GM19395 (cell line): ENCODE data around the gene TEKT3.

Source experiments
- ATAC-seq: cut with Tn5 transposase; IDR thresholded peaks from one replicate; pipeline ENCODE4 v1.9.1; 2021; ENCODE audit warnings: mild to moderate bottlenecking, moderate library complexity; ENCODE audit not compliant: unreplicated experiment

The TEKT3 gene

DNA sequence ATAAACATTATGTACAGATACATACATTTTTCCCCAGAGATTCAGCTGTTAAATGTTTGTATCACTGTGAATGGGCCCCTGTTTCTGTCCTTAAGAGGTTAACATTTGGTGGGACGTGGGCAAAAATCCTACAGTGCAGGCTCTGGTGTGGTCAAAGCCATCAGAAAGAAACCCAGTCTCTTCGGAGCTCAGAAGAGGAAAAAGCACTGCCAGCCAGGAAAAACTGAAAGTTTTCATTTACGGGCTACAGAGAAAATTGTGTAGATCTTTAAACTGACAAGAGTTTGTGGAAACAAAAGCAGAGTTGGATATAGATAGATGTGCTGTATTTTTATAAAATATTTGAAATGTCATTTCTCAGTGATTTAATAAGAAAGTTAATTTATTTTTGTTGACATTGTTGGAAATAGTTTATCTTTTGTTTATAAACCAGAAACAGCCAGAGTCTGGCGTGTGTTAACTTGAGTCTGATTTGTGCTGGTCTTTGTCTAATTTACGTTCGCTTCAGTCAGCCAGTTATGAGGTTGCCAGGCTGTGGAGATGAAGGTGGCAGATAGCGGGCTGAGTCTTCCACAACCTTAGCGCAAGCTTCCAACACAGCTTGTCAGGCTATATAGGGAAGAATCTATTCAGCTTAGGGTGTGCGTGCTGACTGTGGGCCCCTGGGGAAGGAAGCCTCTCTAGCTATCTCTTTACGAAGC lies 9.5 kb upstream of the TEKT3 start:
- ATAC-seq: no peak

GRCh38 chr17:15349119-15349518 lies 7.7 kb upstream of the TEKT3 start:
- no peak for ATAC-seq

DNA sequence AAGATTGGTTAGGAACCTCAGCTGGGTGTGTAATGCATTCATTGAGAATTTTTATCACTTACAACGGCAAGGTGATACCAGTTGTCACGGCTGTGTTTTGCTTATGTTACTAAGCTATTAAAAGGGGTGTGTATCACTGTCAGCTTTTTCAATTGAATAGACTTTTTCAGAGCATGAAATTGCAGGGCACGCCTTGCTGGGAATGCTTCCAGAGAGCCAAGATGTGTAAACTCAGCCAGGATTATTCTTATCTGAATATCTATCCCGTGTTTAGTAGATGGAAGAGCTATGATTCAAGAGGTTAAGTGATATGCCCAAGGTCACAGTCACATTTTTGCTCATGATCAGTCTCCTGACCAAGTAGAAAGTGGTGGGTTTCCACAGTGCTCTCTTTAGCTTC lies 6.6 kb upstream of the TEKT3 start:
- ATAC-seq: no peak

DNA sequence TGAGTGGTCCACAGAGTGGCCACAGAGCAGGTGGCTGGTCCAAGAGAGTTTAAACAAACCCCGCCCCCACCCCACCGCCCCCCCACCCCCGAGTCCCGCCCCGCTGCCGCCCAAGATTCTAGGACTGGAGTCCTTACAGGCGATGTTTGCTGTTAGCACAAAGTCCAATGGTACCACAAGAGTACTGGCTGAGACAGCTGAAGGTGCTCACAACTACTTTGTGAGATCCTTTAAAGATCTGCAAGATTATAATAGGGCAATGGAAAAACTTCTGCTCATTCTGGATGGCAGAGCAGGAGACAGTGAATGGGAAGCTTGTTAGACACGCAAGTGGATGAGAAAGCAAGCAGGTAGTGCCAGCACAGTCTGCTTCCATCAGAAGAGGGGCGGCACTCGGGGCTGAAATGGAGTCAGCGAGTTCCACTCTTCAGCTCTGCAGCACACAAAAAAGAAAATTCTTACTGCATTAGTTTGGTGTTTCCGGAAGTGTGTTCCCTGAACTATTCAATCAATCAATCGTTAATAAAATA lies 4.7 kb upstream of the TEKT3 start:
- no peak for ATAC-seq

DNA sequence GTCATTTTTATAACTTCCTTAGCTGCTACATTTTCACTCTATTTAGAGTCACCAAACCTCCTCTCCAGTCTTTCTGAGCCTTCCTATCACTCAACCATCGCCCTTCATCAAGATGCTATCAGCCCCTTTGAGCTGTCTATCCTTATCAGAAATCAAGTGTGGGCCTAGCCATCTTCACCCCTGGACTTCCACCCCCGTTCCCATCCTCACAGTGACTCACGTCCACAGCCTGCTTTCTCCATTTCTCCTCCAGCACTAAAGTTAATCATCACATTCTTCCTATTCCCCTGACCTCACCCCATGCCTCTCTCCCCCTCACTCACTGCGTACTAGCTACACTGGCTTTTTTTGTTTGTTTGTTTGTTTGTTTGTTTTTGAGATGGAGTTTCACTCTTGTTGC lies 2.4 kb upstream of the TEKT3 start:
- no peak for ATAC-seq

- no peak for ATAC-seq
Observed at GRCh38 chr17:15342460-15342859, 1.1 kb upstream of the TEKT3 start.

GRCh38 chr17:15341966-15342365 lies 569 bp upstream of the TEKT3 start:
- ATAC-seq: no peak

DNA sequence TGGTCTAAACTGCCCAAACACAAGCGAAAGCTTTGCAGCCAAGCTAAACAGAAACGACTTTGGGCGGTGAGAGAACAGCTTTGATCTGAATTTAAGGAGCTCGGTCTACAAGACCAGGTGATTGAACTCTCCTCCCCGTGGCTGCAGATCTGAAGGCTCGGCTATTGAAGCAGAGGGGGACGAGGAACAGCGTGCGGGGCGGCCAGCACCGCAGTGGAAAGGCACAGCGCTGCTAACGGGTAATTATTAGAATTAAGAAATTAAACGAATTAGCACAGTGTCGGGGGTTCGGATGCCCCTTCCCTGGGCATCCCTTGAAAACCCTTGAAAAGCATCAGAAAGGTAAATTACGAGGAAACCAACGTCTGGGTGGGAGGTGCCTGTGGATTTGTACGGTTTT lies 431 bp downstream of the TEKT3 start:
- no peak for ATAC-seq

- ATAC-seq: no peak
Observed at GRCh38 chr17:15335446-15335845, 6.0 kb downstream of the TEKT3 start.

- no peak for ATAC-seq
Observed at GRCh38 chr17:15334266-15334665, 7.1 kb downstream of the TEKT3 start.

GRCh38 chr17:15332338-15332737 lies 9.1 kb downstream of the TEKT3 start:
- ATAC-seq: no peak

DNA sequence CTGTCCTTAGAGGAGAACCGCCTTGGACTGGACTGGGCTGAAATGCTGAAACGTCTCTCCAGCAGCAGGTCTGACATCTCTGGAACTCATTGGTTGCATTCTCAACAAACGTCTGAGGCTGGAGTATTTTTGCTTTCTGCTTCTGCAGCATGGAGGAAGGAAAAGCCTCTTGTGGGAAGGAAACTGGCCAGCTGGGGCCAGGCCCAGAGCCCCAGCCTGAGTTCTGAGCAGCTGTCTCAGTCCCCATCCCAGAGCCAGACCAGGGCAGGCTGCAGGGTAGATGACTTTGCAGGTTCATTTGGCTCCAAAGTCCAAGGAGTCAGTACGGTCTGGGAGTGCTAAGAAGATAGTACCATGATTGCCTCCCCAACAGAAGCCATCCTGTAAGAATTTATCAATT lies 18.3 kb downstream of the TEKT3 start:
- ATAC-seq: no peak

DNA sequence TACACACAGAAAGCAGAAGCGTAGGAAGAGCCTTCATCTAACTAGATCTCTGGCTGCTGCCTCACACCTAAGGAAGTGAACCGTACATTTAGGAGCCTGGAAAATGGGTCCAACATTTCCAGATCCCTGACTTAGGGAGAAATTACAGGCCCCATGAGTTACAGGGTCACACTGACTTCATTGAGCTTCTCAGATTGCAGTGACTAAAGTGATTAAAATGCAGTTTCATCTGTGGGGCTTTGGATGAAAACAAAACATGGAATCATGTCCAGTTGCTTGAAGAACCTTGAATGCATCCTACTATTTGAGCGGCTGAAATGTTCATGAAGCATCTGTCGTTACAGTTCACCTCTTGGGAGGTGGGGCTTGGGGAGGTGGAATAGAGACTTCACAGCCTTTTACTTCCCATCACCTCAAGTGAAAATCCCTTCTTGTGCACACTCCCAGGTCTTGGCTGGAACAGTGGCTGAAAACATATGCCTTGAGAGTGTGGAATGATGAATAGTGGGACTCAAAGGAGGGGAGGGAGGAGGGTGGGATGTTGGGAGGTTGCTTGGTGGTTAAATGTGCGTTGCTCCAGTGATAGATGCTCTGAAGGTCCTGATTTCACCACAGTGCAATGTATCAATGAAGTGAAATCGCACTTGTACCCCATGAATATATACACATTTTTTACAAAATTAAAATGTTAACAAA lies 19.7 kb downstream of the TEKT3 start:
- no peak for ATAC-seq

- no peak for ATAC-seq
Observed at GRCh38 chr17:15319452-15320010, 21.9 kb downstream of the TEKT3 start.

DNA sequence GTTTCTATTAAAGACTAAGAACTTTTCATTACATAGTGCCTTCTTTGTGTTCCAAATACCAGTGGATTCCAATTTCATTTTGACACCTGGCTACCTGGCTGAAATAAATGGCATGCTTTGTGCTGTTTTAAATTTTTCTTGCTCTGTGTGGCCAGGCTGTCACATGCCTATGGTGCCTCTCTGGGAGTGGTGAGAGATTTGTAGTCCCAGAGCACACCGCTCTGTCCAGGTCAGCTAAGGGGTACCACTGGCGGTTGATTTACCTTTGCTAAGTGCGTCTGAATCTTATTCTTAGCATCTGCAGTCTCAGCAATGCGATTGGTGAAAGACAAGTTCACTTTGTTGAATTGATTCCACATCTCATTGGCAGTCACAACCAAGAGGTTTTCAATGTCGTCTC lies 29.4 kb downstream of the TEKT3 start:
- no peak for ATAC-seq

DNA sequence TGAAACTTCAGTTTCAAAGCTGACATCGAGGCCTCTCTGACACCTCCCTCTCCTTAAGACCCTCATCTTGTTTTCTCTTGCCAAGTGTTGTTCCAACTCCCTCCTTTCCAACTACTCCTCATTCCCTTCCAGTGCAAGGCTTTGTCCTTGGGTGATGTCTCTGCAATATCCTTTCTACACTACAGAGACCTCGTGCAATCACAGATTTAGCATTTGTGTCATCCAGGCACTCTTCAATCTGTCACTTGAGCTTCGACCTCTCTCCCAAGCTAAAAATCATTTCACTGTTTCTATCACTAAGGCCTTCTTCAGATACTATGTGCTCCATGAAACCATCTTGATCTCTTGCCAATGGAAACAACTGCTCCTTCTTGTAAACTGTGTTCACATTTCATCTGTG lies 31.6 kb downstream of the TEKT3 start:
- no peak for ATAC-seq

DNA sequence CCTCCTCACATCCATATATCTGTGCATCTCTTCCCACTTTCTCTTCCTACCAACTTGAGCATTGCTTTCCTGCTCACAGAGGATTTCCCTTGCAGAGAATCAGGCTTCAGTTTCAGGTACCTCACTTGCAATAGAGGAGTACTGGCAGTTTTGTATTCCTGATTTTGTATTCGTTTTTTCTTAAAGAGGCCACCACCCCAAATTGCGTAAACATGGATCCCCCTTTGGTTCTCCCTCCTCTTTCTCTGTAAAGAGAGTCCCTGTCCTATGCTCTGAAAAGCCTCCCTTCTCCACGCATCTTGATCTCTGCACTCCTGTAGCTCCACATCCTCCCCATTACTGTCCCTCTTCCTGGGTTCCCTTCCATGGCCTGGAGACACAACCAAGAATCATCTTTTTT lies 32.2 kb downstream of the TEKT3 start:
- no peak for ATAC-seq

- ATAC-seq: no peak
Observed at GRCh38 chr17:15308758-15309157, 32.6 kb downstream of the TEKT3 start.

DNA sequence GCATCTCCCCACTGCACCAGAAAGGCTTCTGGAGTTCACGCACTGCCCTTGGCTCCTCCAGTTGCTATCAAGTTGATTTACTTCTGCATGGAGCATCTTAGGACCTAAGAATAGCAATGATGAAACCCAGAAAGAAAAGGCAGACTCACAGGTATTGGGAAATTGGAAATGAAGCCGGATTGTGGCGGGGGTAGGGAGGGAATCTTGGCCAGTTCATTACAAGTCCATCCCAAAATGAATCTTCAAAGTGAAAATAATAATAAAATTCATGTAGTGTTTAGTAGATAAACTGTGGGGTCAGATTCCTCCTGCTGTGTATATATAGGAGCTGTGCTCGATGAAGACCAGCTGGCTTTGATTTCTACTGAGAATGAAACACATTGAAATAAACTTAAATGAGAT lies 33.7 kb downstream of the TEKT3 start:
- ATAC-seq: no peak

DNA sequence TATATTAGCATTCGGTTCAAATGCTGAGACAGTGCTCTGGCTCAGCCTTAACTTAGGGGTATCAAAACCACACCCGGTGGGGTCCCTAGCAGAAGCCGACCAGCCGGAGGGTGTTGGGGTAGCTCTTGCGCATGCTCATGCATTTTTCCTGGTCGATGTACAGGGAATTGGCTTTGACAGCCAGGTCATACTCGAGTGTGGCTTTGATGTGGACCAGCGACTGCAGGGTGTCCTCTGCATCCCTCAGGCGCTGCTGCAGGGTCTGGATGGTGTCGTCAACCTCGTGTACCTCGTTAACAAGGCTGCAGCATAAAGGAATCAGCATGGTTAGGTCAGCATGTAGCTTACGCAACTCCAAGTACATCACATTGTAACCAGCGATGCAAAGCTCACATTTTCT lies 37.5 kb downstream of the TEKT3 start:
- ATAC-seq: no peak

DNA sequence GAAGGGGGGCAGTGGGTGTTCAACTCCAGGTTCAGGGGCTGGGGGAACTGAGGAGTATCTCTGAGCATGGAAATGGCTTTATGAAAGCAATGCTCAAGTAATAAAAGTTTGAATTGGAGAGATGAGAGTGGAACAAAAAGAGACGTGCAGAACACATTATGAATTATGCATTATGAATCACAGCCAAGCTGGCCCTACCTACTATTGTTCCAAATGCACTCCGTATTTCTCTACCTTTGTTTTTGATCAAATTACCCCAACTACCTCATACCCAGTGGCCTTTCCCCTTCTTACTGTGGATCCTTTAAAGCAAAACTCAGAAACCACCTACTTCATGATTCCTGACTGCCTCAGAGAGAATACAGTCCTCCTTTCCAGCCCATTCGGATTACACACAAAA lies 38.1 kb downstream of the TEKT3 start:
- ATAC-seq: no peak

DNA sequence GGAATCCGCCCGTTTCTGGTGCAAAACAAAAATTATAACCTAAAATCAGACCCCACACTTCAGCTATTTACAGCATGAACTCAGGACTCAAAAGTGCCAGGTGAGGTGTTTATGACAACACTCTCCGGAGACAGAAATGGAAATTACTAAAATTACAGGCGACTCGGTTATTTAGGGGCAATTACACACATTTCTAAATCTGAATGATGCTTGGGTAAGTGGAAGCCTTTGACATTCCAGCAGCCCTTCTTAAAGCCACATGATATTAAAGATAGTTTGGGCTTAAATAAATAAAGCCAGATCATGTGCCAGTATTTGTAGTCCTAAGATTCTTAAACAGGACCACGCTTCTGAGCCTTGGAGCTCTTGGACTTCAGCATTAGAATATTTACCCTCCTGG lies 39.6 kb downstream of the TEKT3 start:
- ATAC-seq: no peak
